Testis (tissue), 3 donors: Measurements from ENCODE around the gene ZNF692. TPM values are rescaled to one million over a fixed set of nuclear protein-coding genes. Genes with fewer than 3 reads are reported as not detected.

Experiments
- DNase-seq: peaks from one replicate; pipeline ENCODE4 v3.0.0-alpha.2; 2019
- H3K27ac ChIP-seq, 2 donors: fragments of 200-600 bp; sonication (generic); one replicate each; pipeline ENCODE4 v1.5.1; 2019
- H3K27me3 ChIP-seq: fragments of 200-600 bp; sonication (generic); one replicate; pipeline ENCODE4 v1.5.1; 2019
- H3K36me3 ChIP-seq: fragments of 200-600 bp; sonication (generic); one replicate; pipeline ENCODE4 v1.5.1; 2017; ENCODE audit warnings: low read depth; ENCODE audit errors: missing control alignments
- H3K4me1 ChIP-seq: fragments of 200-600 bp; sonication (generic); one replicate; pipeline ENCODE4 v1.5.1; 2019
- H3K4me3 ChIP-seq, 2 donors: fragments of 200-600 bp; sonication (generic); one replicate each; pipeline ENCODE4 v1.5.1; 2017 to 2019
- H3K9me3 ChIP-seq: fragments of 200-600 bp; sonication (generic); one replicate; pipeline ENCODE4 v1.5.1; 2017
- CTCF ChIP-seq, 3 experiments: fragments of 450-650 bp in 2 of 3; fragments of 200-600 bp in 1 of 3; sonication (generic) in 1 of 3; IDR thresholded peaks; one replicate each; pipeline ENCODE4 v1.5.1; 2016 to 2019; ENCODE audit warnings: antibody characterized with exemption in 3 of 3, mild to moderate bottlenecking in 2 of 3, moderate library complexity in 1 of 3
- POLR2A ChIP-seq: fragments of 450-650 bp; IDR thresholded peaks from one replicate; pipeline ENCODE4 v1.6.1; 2017; ENCODE audit warnings: antibody characterized with exemption, mild to moderate bottlenecking, moderate library complexity
- WGBS, 2 donors: methylation state at CpG; one replicate each; pipeline ENCODE4 v1.1.5; 2018; 5-methylcytosine and 5-hydroxymethylcytosine counted together
- intact Hi-C: fragments of 100-400 bp; cut with DNase I; formaldehyde crosslinking; loops from one replicate; pipeline ENCODE4 v1.15.1; 2023; ENCODE audit warnings: low total_unique reads
- polyA plus RNA-seq: library from polyadenylated mRNA; stranded (reverse); fragments of 350-450 nt; fragmentation: Illumina TruSeq; extraction: RNeasy Lipid Tissue Mini Kit (QIAGEN cat#74804); gene quantifications from one replicate; pipeline ENCODE4 v1.2.3, GENCODE V29; 2014; ENCODE audit warnings: low read depth, low replicate concordance; ENCODE audit not compliant: insufficient read depth
- total RNA-seq, 2 donors: library from RNA; depleted of rRNA; stranded (reverse); fragments of >200 nt; gene quantifications; one replicate each; pipeline ENCODE4 v1.2.3, GENCODE V29; 2016

ZNF692 gene
- total and polyA plus RNA-seq, 3 donors from 2014 or later, result 82.9 to 89.4 (median 86.2) TPM

GRCh38 chr1:248857749-248858095, 1.2 kb downstream of the ZNF692 start:
- H3K9me3 ChIP-seq, result no peaks in the 10 kb centered on the region
- WGBS, 2 donors, result 0 to 17% methylated on average over 2 to 4 of the region's 4 CpGs
- DNase-seq, result no peak
- H3K27me3 ChIP-seq, result no peaks in the 10 kb centered on the region
- H3K4me3 ChIP-seq, result peak overlapping the region; percentile 63 to 86
- TF ChIP-seq POLR2A (no peak), CTCF (IDR thresholded peaks at IDR 0.05) (no peak)
- H3K27ac ChIP-seq, result peak overlapping the region; percentile 94 to 96
- intact Hi-C loops, result no loop called here
- H3K36me3 ChIP-seq, result no peaks in the 10 kb centered on the region
- H3K4me1 ChIP-seq, result peaks cover 28% of the 10 kb centered on the region

- no peak for DNase-seq
- Histone ChIP-seq H3K4me1 (peaks cover 24% of the 10 kb centered on the region), H3K4me3 (no peak overlapping the region), H3K36me3 (no peaks in the 10 kb centered on the region), H3K27me3 (no peaks in the 10 kb centered on the region), H3K27ac (no peak overlapping the region), H3K9me3 (no peaks in the 10 kb centered on the region)
- 83 to 94% methylated on average over 7 of the region's 7 CpGs for WGBS, 2 donors
- intact Hi-C loops, result no loop called here
- TF ChIP-seq CTCF (IDR thresholded peaks at IDR 0.05) (no peak), POLR2A (no peak)
These were observed 1.7 kb downstream of the ZNF692 start for GRCh38 chr1:248857201-248857600.

- Histone ChIP-seq H3K27ac (no peak overlapping the region), H3K36me3 (no peaks in the 10 kb centered on the region), H3K4me1 (peaks cover 24% of the 10 kb centered on the region), H3K9me3 (no peaks in the 10 kb centered on the region), H3K27me3 (no peaks in the 10 kb centered on the region), H3K4me3 (no peak overlapping the region)
- WGBS, 2 donors, result 95 to 100% methylated on average over 1 of the region's 1 CpG
- TF ChIP-seq CTCF (IDR thresholded peaks at IDR 0.05) (no peak), POLR2A (no peak)
- intact Hi-C loops, result no loop called here
- DNase-seq, result no peak
These were observed 2.7 kb downstream of the ZNF692 start for GRCh38 chr1:248856176-248856575.

- no peak overlapping the region for H3K27ac ChIP-seq
- intact Hi-C loops, result no loop called here
- 78 to 87% methylated on average over 3 to 6 of the region's 6 CpGs for WGBS, 2 donors
- H3K36me3 ChIP-seq, result no peaks in the 10 kb centered on the region
- no peak for DNase-seq
- TF ChIP-seq CTCF (IDR thresholded peaks at IDR 0.05), result no peak
- no peak for TF ChIP-seq POLR2A
- peaks cover 24% of the 10 kb centered on the region for H3K4me1 ChIP-seq
- no peaks in the 10 kb centered on the region for H3K27me3 ChIP-seq
- H3K4me3 ChIP-seq, result no peak overlapping the region
- no peaks in the 10 kb centered on the region for H3K9me3 ChIP-seq
These were observed 3.3 kb downstream of the ZNF692 start for GRCh38 chr1:248855580-248855979.

- Histone ChIP-seq H3K36me3 (no peaks in the 10 kb centered on the region), H3K4me3 (no peak overlapping the region), H3K9me3 (no peaks in the 10 kb centered on the region), H3K27me3 (no peaks in the 10 kb centered on the region), H3K4me1 (peaks cover 18% of the 10 kb centered on the region), H3K27ac (no peak overlapping the region)
- no peak for TF ChIP-seq POLR2A
- no peak for TF ChIP-seq CTCF (IDR thresholded peaks at IDR 0.05)
- intact Hi-C loops, result no loop called here
- WGBS, 2 donors, result 90 to 93% methylated on average over 8 of the region's 8 CpGs
- DNase-seq, result no peak
These were observed 5.1 kb downstream of the ZNF692 start for GRCh38 chr1:248853663-248854375.
